ENCODE data around the gene FILIP1L. TPM values are rescaled to one million over a fixed set of nuclear protein-coding genes. Genes with fewer than 3 reads are reported as not detected.

FILIP1L gene
- total RNA-seq, 1 experiment from 2014 or later: 0.07 TPM

- Histone ChIP-seq H3K4me2 (ENCODE audit: insufficient read depth, insufficient read length, low read length) (no peak overlapping the region), H3K79me1 (ENCODE audit: insufficient read depth, low read depth, low read length, poor library complexity, severe bottlenecking) (no peaks in the 10 kb centered on the region), H2BK120ac (ENCODE audit: low read depth, low read length, poor library complexity, severe bottlenecking) (no peak overlapping the region), H2BK20ac (ENCODE audit: low read depth, low read length, poor library complexity, severe bottlenecking) (no peak overlapping the region), H3K79me2 (ENCODE audit: insufficient read depth, low read length) (no peaks in the 10 kb centered on the region), H2BK12ac (ENCODE audit: insufficient read length, low read depth, low read length) (no peak overlapping the region), H2AK5ac (ENCODE audit: insufficient read length, low read length) (no peak overlapping the region), H4K20me1 (ENCODE audit: control insufficient read depth, insufficient read depth, insufficient read length) (no peaks in the 10 kb centered on the region), H3K27ac (ENCODE audit: insufficient read length, low read depth, low read length) (no peak overlapping the region), H3K4me1 (ENCODE audit: insufficient read depth, low read length) (no peaks in the 10 kb centered on the region), H3K4ac (ENCODE audit: low read depth, low read length) (no peak overlapping the region), H2AFZ (ENCODE audit: low read length) (no peak overlapping the region), H3K56ac (ENCODE audit: insufficient read length, low read depth, low read length) (no peak overlapping the region), H3T11ph (ENCODE audit: low read length) (no peak overlapping the region), H3K9me3 (ENCODE audit: control insufficient read depth, low read depth, low read length) (no peaks in the 10 kb centered on the region), H3K9ac (ENCODE audit: extremely low read depth, insufficient read length, low read length) (no peak overlapping the region), H3K23ac (ENCODE audit: insufficient read length, low read depth, low read length) (no peak overlapping the region), H2BK5ac (ENCODE audit: insufficient read length, low read length) (no peak overlapping the region), H3K23me2 (ENCODE audit: insufficient read length, low read depth, low read length, poor library complexity, severe bottlenecking) (no peaks in the 10 kb centered on the region), H3K14ac (ENCODE audit: insufficient read depth, low read length) (no peak overlapping the region), H3K18ac (ENCODE audit: insufficient read length, low read depth, low read length) (no peak overlapping the region), H4K5ac (ENCODE audit: insufficient read length, low read depth, low read length) (no peak overlapping the region), H3K27me3 (ENCODE audit: insufficient read depth, low read length) (peaks cover 5% of the 10 kb centered on the region; the same call in 1 of the 2 replicates), H4K8ac (replicated peaks; ENCODE audit: insufficient read length, low read depth, low read length) (no peak overlapping the region), H2BK15ac (ENCODE audit: low read depth, low read length) (no peak overlapping the region), H4K91ac (ENCODE audit: insufficient read length, low read depth, low read length) (no peak overlapping the region)
- Mint-ChIP-seq H3K36me3 (ENCODE audit: insufficient read depth in 1 of 3, low read depth in 3 of 3) (peaks cover 0 to 3% (median 0%) of the 10 kb centered on the region in 3 experiments; a peak in 1 of 7 replicates), H3K27ac (no peak overlapping the region), H3K9me3 (no peaks in the 10 kb centered on the region), H3K4me1 (peaks cover 3 to 7% of the 10 kb centered on the region in 2 experiments; a peak in 1 of 4 replicates), H3K4me3 (no peak overlapping the region), H3K27me3 (ENCODE audit: low read depth) (peaks cover 9% of the 10 kb centered on the region)
- no CpG with 5 or more reads among the region's 2 CpGs for WGBS (ENCODE audit: extremely low coverage, insufficient read length, low lambda C conversion rate)
- no peak for TF ChIP-seq CTCF (conservative IDR thresholded peaks at IDR 0.05)
- no peak for DNase-seq
Observed at GRCh38 chr3:99884484-99884883, 229.8 kb downstream of the FILIP1L start.
